ENCODE data around the gene ATG2B. TPM values are rescaled to one million over a fixed set of nuclear protein-coding genes. Genes with fewer than 3 reads are reported as not detected.

Gene ATG2B
- total RNA-seq, 1 donor from 2014 or later = 27.5 TPM

DNA sequence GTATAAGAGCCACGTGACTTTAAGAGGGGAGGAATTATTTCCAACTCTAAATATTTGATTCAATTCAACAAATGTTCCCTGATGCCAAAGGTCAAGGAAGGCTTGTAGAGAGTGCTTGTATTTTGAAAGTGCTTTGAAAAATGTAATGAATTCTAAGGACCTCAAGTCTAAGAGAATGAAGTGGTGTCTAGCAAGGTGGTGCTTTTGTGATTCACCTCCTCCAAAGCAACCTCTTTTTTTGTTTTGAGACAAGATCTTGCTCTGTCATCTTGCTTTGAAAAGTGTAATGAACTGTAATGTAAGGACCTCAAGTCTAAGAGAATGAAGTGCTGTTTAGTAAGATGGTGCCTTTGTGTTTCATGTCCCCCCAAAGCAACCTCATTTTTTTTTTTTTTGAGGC is 42.5 kb upstream of the ATG2B start:
- no peaks in the 10 kb centered on the region for H3K36me3 Mint-ChIP-seq (ENCODE audit: unreplicated experiment)
- H3K27ac Mint-ChIP-seq (ENCODE audit: unreplicated experiment) = no peak overlapping the region
- no peaks in the 10 kb centered on the region for H3K4me1 Mint-ChIP-seq (ENCODE audit: low read depth, unreplicated experiment)
- H3K4me3 Mint-ChIP-seq (ENCODE audit: unreplicated experiment) = no peak overlapping the region
- TF ChIP-seq, protein P1, sequence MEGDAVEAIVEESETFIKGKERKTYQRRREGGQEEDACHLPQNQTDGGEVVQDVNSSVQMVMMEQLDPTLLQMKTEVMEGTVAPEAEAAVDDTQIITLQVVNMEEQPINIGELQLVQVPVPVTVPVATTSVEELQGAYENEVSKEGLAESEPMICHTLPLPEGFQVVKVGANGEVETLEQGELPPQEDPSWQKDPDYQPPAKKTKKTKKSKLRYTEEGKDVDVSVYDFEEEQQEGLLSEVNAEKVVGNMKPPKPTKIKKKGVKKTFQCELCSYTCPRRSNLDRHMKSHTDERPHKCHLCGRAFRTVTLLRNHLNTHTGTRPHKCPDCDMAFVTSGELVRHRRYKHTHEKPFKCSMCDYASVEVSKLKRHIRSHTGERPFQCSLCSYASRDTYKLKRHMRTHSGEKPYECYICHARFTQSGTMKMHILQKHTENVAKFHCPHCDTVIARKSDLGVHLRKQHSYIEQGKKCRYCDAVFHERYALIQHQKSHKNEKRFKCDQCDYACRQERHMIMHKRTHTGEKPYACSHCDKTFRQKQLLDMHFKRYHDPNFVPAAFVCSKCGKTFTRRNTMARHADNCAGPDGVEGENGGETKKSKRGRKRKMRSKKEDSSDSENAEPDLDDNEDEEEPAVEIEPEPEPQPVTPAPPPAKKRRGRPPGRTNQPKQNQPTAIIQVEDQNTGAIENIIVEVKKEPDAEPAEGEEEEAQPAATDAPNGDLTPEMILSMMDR (IDR thresholded peaks at IDR 0.05; ENCODE audit: partially characterized antibody, unreplicated experiment) = no peak
- no peaks in the 10 kb centered on the region for H3K27me3 Mint-ChIP-seq (ENCODE audit: unreplicated experiment)
- H3K9me3 Mint-ChIP-seq (ENCODE audit: unreplicated experiment) = no peaks in the 10 kb centered on the region
- no peak for DNase-seq

DNA sequence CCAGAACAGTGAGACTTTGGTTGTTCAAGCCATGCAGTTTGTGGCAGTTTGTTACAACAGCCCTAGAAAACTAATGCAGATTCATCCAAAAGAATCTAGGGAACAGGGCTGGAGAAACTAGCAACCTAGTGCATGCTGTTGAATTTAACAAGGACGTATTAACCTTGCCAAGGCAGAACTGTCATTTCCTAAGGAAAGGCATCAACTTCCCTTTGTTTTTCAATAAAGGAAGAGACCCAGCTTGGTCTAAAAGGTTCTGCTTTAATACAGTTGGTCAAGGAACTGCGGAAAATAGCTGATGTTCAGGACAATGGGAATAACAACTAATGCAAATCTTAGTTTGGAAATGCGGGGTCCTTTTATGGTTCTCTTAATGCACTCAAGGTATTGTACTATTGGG is 40.3 kb upstream of the ATG2B start:
- DNase-seq = no peak
- Mint-ChIP-seq H3K4me1 (ENCODE audit: low read depth, unreplicated experiment) (no peaks in the 10 kb centered on the region), H3K4me3 (ENCODE audit: unreplicated experiment) (no peak overlapping the region), H3K36me3 (ENCODE audit: unreplicated experiment) (no peaks in the 10 kb centered on the region), H3K27ac (ENCODE audit: unreplicated experiment) (no peak overlapping the region), H3K9me3 (ENCODE audit: unreplicated experiment) (no peaks in the 10 kb centered on the region), H3K27me3 (ENCODE audit: unreplicated experiment) (no peaks in the 10 kb centered on the region)
- TF ChIP-seq, protein P1 (IDR thresholded peaks at IDR 0.05; ENCODE audit: partially characterized antibody, unreplicated experiment) = no peak

DNA sequence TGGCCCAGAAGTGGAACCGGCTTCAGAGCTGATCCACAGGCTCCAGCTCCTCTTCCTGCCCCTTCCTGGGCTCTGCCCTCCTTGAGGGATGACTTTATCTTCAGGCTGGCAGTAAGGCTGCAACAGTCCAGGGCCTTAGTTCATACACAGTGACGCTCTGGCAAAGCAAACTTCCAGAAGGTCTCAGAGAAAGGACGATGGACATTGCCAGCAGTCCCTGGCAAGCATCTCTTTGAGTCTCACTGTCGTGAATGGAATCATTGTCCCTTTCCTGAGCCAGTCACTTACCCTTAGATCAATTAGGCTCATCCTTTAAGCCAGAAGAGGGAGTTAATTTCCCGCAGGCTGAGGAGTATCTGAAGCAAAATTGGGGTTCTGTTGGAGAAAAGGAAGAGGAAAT is 37.4 kb upstream of the ATG2B start:
- no peaks in the 10 kb centered on the region for H3K27me3 Mint-ChIP-seq (ENCODE audit: unreplicated experiment)
- H3K4me3 Mint-ChIP-seq (ENCODE audit: unreplicated experiment) = no peak overlapping the region
- no peaks in the 10 kb centered on the region for H3K4me1 Mint-ChIP-seq (ENCODE audit: low read depth, unreplicated experiment)
- H3K36me3 Mint-ChIP-seq (ENCODE audit: unreplicated experiment) = no peaks in the 10 kb centered on the region
- TF ChIP-seq, protein P1 (IDR thresholded peaks at IDR 0.05; ENCODE audit: partially characterized antibody, unreplicated experiment) = no peak
- H3K27ac Mint-ChIP-seq (ENCODE audit: unreplicated experiment) = no peak overlapping the region
- DNase-seq = no peak
- no peaks in the 10 kb centered on the region for H3K9me3 Mint-ChIP-seq (ENCODE audit: unreplicated experiment)

DNA sequence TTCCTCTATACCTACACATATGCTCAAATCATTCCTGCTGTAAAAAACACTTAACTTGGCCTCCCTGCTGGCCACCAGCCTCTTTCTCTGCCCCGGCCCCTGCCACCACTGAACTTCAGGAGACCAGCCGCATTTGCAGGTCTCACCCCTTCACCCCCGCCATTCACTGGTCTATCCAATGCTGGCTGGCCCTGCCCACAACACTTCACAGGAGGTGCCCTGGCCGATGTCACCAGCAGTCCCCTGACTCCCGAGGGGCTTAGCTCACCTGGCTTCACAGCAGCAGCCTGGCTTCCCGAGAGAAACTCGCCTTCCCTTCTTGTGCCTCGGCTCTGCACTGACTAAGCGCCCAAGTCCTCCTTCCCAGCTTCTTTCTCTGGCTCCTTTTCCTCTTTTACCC is 36.3 kb upstream of the ATG2B start:
- Mint-ChIP-seq H3K4me1 (ENCODE audit: low read depth, unreplicated experiment) (no peaks in the 10 kb centered on the region), H3K27ac (ENCODE audit: unreplicated experiment) (no peak overlapping the region), H3K27me3 (ENCODE audit: unreplicated experiment) (no peaks in the 10 kb centered on the region), H3K4me3 (ENCODE audit: unreplicated experiment) (no peak overlapping the region), H3K36me3 (ENCODE audit: unreplicated experiment) (no peaks in the 10 kb centered on the region), H3K9me3 (ENCODE audit: unreplicated experiment) (no peaks in the 10 kb centered on the region)
- DNase-seq = no peak
- TF ChIP-seq, protein P1 (IDR thresholded peaks at IDR 0.05; ENCODE audit: partially characterized antibody, unreplicated experiment) = no peak

DNA sequence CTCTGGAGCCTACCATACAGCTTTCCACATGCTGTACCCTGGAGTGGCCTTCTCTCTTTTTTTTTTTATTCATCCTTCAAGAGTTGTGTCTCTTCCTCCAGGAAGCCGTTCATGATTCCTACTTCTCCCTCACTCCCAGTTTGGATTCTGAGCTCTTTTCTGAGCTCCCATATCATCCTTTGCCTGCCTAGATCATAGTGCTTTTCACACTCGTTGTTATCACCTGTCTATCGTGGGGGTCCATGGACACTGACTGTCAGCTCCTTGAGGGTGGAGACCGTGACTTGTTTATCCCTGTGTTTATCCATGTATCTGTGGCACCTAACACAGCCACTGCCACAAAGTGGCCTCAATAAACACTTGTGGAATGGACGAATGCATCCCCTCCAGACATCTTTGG is 35.8 kb upstream of the ATG2B start:
- no peaks in the 10 kb centered on the region for H3K36me3 Mint-ChIP-seq (ENCODE audit: unreplicated experiment)
- H3K27me3 Mint-ChIP-seq (ENCODE audit: unreplicated experiment) = no peaks in the 10 kb centered on the region
- no peak overlapping the region for H3K27ac Mint-ChIP-seq (ENCODE audit: unreplicated experiment)
- TF ChIP-seq, protein P1 (IDR thresholded peaks at IDR 0.05; ENCODE audit: partially characterized antibody, unreplicated experiment) = no peak
- no peaks in the 10 kb centered on the region for H3K9me3 Mint-ChIP-seq (ENCODE audit: unreplicated experiment)
- no peak overlapping the region for H3K4me3 Mint-ChIP-seq (ENCODE audit: unreplicated experiment)
- DNase-seq = no peak
- H3K4me1 Mint-ChIP-seq (ENCODE audit: low read depth, unreplicated experiment) = no peaks in the 10 kb centered on the region

Data from glutamatergic neuron (in vitro differentiated cells).